ENCODE data around the gene HDAC4.

The HDAC4 gene

GRCh38 chr2:239150125-239151011 lies 250.5 kb downstream of the HDAC4 start:
- no peak for TF ChIP-seq CTCF (IDR thresholded peaks at IDR 0.05; ENCODE audit: control insufficient read depth, insufficient read depth, low read depth, low read length, missing control alignments)
- DNase-seq (ENCODE audit: low read depth) = no peak
- no peak overlapping the region for H3K4me3 ChIP-seq (ENCODE audit: control insufficient read depth, low read depth, low read length)

GRCh38 chr2:239149501-239149900 lies 251.3 kb downstream of the HDAC4 start:
- H3K4me3 ChIP-seq (ENCODE audit: control insufficient read depth, low read depth, low read length) = no peak overlapping the region
- no peak for DNase-seq (ENCODE audit: low read depth)
- no peak for TF ChIP-seq CTCF (IDR thresholded peaks at IDR 0.05; ENCODE audit: control insufficient read depth, insufficient read depth, low read depth, low read length, missing control alignments)

GRCh38 chr2:239148495-239149200 lies 252.2 kb downstream of the HDAC4 start:
- TF ChIP-seq CTCF (IDR thresholded peaks at IDR 0.05; ENCODE audit: control insufficient read depth, insufficient read depth, low read depth, low read length, missing control alignments) = no peak

GRCh38 chr2:239147376-239147775 lies 253.4 kb downstream of the HDAC4 start:
- no peak for DNase-seq (ENCODE audit: low read depth)

More at GRCh38 chr2:239148495-239149200, 252.2 kb downstream of the HDAC4 start:
- H3K4me3 ChIP-seq (ENCODE audit: control insufficient read depth, low read depth, low read length) = no peak overlapping the region
- DNase-seq (ENCODE audit: low read depth) = no peak

GRCh38 chr2:239146741-239147181 lies 254.1 kb downstream of the HDAC4 start:
- no peak for DNase-seq (ENCODE audit: low read depth)
- H3K4me3 ChIP-seq (ENCODE audit: control insufficient read depth, low read depth, low read length) = no peak overlapping the region
- TF ChIP-seq CTCF (IDR thresholded peaks at IDR 0.05; ENCODE audit: control insufficient read depth, insufficient read depth, low read depth, low read length, missing control alignments) = no peak

More at GRCh38 chr2:239147376-239147775, 253.4 kb downstream of the HDAC4 start:
- H3K4me3 ChIP-seq (ENCODE audit: control insufficient read depth, low read depth, low read length) = no peak overlapping the region
- no peak for TF ChIP-seq CTCF (IDR thresholded peaks at IDR 0.05; ENCODE audit: control insufficient read depth, insufficient read depth, low read depth, low read length, missing control alignments)

- no peak overlapping the region for H3K4me3 ChIP-seq (ENCODE audit: control insufficient read depth, low read depth, low read length)
- TF ChIP-seq CTCF (IDR thresholded peaks at IDR 0.05; ENCODE audit: control insufficient read depth, insufficient read depth, low read depth, low read length, missing control alignments) = no peak
- no peak for DNase-seq (ENCODE audit: low read depth)
Measured at GRCh38 chr2:239146011-239146641, 254.7 kb downstream of the HDAC4 start.

Data from AG09309 (cell line).